ENCODE measurements around the gene RAPGEF4. TPM values are rescaled to one million over a fixed set of nuclear protein-coding genes. Genes with fewer than 3 reads are reported as not detected.

RAPGEF4 gene
- total RNA-seq, 4 donors from 2014 or later, result 16.1 to 26.2 (median 21.3) TPM

GRCh38 chr2:173101687-173102086 is 366.0 kb downstream of the RAPGEF4 start:
- H3K4me1 ChIP-seq, result peaks cover 0 to 4% of the 10 kb centered on the region in 2 donors
- no peaks in the 10 kb centered on the region for H3K36me3 ChIP-seq
- H3K27me3 ChIP-seq, result no peaks in the 10 kb centered on the region
- no peaks in the 10 kb centered on the region for H3K9me3 ChIP-seq
- intact Hi-C loops (cut with DNase I; ENCODE audit: low total_unique reads), result no loop called here
- TF ChIP-seq POLR2A (IDR thresholded peaks at IDR 0.05), result no peak
- TF ChIP-seq CTCF (IDR thresholded peaks at IDR 0.05), result no peak
- H3K4me3 ChIP-seq, result no peak overlapping the region
- peak overlapping the region; percentile 35 to 50 for H3K27ac ChIP-seq
- DNase-seq, result no peak

Small RNA genes within 50 kb of the gene (small RNA-seq; reads per million reads assigned to genes)
- gene RF01210, result not detected

Other genes starting within 250 kb of the RAPGEF4 start
- gene PDK1, start 179.8 kb upstream of the RAPGEF4 start, total RNA-seq, result 10 to 100 TPM in 3 of 4 donors, 1 to 10 TPM in 1; 1.5 to 42.4 (median 20.1) TPM